Measurements from ENCODE around the gene HES1. TPM values are rescaled to one million over a fixed set of nuclear protein-coding genes. Genes with fewer than 3 reads are reported as not detected.

The HES1 gene
- total and polyA plus RNA-seq, 9 of the 15 experiments (the other 6 are each of a cell fraction or from before 2014, with no cell fraction given) = 3.4 to 37.0 (median 19.3) TPM

GRCh38 chr3:194134231-194134756, 1.7 kb upstream of the HES1 start (continued):
- TF ChIP-seq, protein P1, sequence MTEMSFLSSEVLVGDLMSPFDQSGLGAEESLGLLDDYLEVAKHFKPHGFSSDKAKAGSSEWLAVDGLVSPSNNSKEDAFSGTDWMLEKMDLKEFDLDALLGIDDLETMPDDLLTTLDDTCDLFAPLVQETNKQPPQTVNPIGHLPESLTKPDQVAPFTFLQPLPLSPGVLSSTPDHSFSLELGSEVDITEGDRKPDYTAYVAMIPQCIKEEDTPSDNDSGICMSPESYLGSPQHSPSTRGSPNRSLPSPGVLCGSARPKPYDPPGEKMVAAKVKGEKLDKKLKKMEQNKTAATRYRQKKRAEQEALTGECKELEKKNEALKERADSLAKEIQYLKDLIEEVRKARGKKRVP (CRISPR knock-in tag; IDR thresholded peaks at IDR 0.05) = no peak
- TF ChIP-seq ETV6 (IDR thresholded peaks at IDR 0.05; ENCODE audit: borderline replicate concordance in 1 of 2, low read depth in 2 of 2, low read length in 1 of 2) (0 out of 4 replicates have a peak, but pooled peaks of 1 of the 2 experiments have one; percentile 15), ETV6 (CRISPR knock-in tag; IDR thresholded peaks at IDR 0.05; ENCODE audit: borderline replicate concordance) (no peak), RBM39 (optimal IDR thresholded peaks at IDR 0.05; ENCODE audit: low read depth, low read length) (no peak), FOXO4 (CRISPR knock-in tag; IDR thresholded peaks at IDR 0.05) (no peak), ZNF316 (IDR thresholded peaks at IDR 0.05) (no peak), SMAD4 (CRISPR knock-in tag; conservative IDR thresholded peaks at IDR 0.05) (peak; percentile 57), BRCA1 (IDR thresholded peaks at IDR 0.05) (no peak), BRCA1 (CRISPR knock-in tag; IDR thresholded peaks at IDR 0.05) (no peak), CHCHD3 (CRISPR knock-in tag; IDR thresholded peaks at IDR 0.05) (no peak), ZBTB17 (CRISPR knock-in tag; IDR thresholded peaks at IDR 0.05) (no peak), KHSRP (IDR thresholded peaks at IDR 0.05) (no peak), MEF2A (IDR thresholded peaks at IDR 0.05; ENCODE audit: control insufficient read depth, low read depth, low read length) (no peak), SETDB1 (IDR thresholded peaks at IDR 0.05; ENCODE audit: low read length) (no peak), MTA1 (IDR thresholded peaks at IDR 0.05; ENCODE audit: borderline replicate concordance) (no peak; the same call in 1 of the 2 replicates), TFAM (CRISPR knock-in tag; conservative IDR thresholded peaks at IDR 0.05) (no peak), JUNB (CRISPR knock-in tag; conservative IDR thresholded peaks at IDR 0.05) (no peak), ZNF589 (CRISPR knock-in tag; IDR thresholded peaks at IDR 0.05; ENCODE audit: low read depth) (no peak), MCM7 (IDR thresholded peaks at IDR 0.05) (no peak), KDM1A (IDR thresholded peaks at IDR 0.05) (no peak), MIER1 (IDR thresholded peaks at IDR 0.05; ENCODE audit: low read depth) (no peak), XRCC4 (IDR thresholded peaks at IDR 0.05; ENCODE audit: extremely low read depth, insufficient read depth, insufficient read length) (no peak), NR2F6 (CRISPR knock-in tag; IDR thresholded peaks at IDR 0.05) (no peak), ZNF436 (CRISPR knock-in tag; IDR thresholded peaks at IDR 0.05) (no peak), IRF2 (CRISPR knock-in tag; IDR thresholded peaks at IDR 0.05) (no peak), NFRKB (IDR thresholded peaks at IDR 0.05; ENCODE audit: low read depth) (no peak; the same call in 1 of the 2 replicates)
- TF ChIP-seq, protein P2, sequence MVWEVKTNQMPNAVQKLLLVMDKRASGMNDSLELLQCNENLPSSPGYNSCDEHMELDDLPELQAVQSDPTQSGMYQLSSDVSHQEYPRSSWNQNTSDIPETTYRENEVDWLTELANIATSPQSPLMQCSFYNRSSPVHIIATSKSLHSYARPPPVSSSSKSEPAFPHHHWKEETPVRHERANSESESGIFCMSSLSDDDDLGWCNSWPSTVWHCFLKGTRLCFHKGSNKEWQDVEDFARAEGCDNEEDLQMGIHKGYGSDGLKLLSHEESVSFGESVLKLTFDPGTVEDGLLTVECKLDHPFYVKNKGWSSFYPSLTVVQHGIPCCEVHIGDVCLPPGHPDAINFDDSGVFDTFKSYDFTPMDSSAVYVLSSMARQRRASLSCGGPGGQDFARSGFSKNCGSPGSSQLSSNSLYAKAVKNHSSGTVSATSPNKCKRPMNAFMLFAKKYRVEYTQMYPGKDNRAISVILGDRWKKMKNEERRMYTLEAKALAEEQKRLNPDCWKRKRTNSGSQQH (CRISPR knock-in tag; IDR thresholded peaks at IDR 0.05) = no peak
